Activated naive CD8-positive, alpha-beta T cell (primary cell): ENCODE data around the gene EPHB2.
"Not testable (repeated sequence)": the region's sequence is repeated elsewhere in the genome, so short reads cannot be mapped to it uniquely, and the experiment has no call there.

ENCODE experiments used
- H3K27ac Mint-ChIP-seq: one replicate; pipeline ENCODE4 v1.8.0; 2021; ENCODE audit warnings: mixed read lengths
- H3K27me3 Mint-ChIP-seq: one replicate; pipeline ENCODE4 v1.8.0; 2021; ENCODE audit warnings: mixed read lengths
- H3K36me3 Mint-ChIP-seq: one replicate; pipeline ENCODE4 v1.8.0; 2021; ENCODE audit warnings: mixed read lengths
- H3K4me1 Mint-ChIP-seq: one replicate; pipeline ENCODE4 v1.8.0; 2021; ENCODE audit warnings: low read depth, mixed read lengths
- H3K4me3 Mint-ChIP-seq: one replicate; pipeline ENCODE4 v1.8.0; 2021; ENCODE audit warnings: mild to moderate bottlenecking, mixed read lengths
- H3K9me3 Mint-ChIP-seq: one replicate; pipeline ENCODE4 v1.8.0; 2021; ENCODE audit warnings: low read depth, mixed read lengths

Gene EPHB2

GRCh38 chr1:22705586-22705985, 5.1 kb upstream of the EPHB2 start:
- H3K4me1 Mint-ChIP-seq, result peaks cover 3% of the 10 kb centered on the region
- peaks cover 13% of the 10 kb centered on the region for H3K27me3 Mint-ChIP-seq
- no peaks in the 10 kb centered on the region for H3K36me3 Mint-ChIP-seq
- no peak overlapping the region for H3K4me3 Mint-ChIP-seq
- no peak overlapping the region for H3K27ac Mint-ChIP-seq
- H3K9me3 Mint-ChIP-seq, result no peaks in the 10 kb centered on the region

GRCh38 chr1:22706100-22706499, 4.5 kb upstream of the EPHB2 start:
- H3K36me3 Mint-ChIP-seq, H3K9me3 Mint-ChIP-seq, H3K27ac Mint-ChIP-seq, H3K4me1 Mint-ChIP-seq, H3K4me3 Mint-ChIP-seq: not testable (repeated sequence)
- H3K27me3 Mint-ChIP-seq, result peaks cover 13% of the 10 kb centered on the region

GRCh38 chr1:22708777-22709176, 1.9 kb upstream of the EPHB2 start:
- no peak overlapping the region for H3K27ac Mint-ChIP-seq

GRCh38 chr1:22709227-22709626, 1.4 kb upstream of the EPHB2 start:
- Mint-ChIP-seq H3K27ac (no peak overlapping the region), H3K4me3 (peak overlapping the region; percentile 85), H3K27me3 (peaks cover 24% of the 10 kb centered on the region), H3K9me3 (no peaks in the 10 kb centered on the region), H3K4me1 (peaks cover 9% of the 10 kb centered on the region), H3K36me3 (no peaks in the 10 kb centered on the region)

More at GRCh38 chr1:22708777-22709176, 1.9 kb upstream of the EPHB2 start:
- Mint-ChIP-seq H3K4me3 (no peak overlapping the region), H3K36me3 (no peaks in the 10 kb centered on the region), H3K27me3 (peaks cover 21% of the 10 kb centered on the region), H3K4me1 (peaks cover 9% of the 10 kb centered on the region), H3K9me3 (no peaks in the 10 kb centered on the region)

GRCh38 chr1:22709891-22710700, 543 bp upstream of the EPHB2 start:
- peaks cover 9% of the 10 kb centered on the region for H3K4me1 Mint-ChIP-seq
- no peaks in the 10 kb centered on the region for H3K36me3 Mint-ChIP-seq
- peak overlapping the region; percentile 85 for H3K4me3 Mint-ChIP-seq
- no peak overlapping the region for H3K27ac Mint-ChIP-seq
- no peaks in the 10 kb centered on the region for H3K9me3 Mint-ChIP-seq
- peaks cover 28% of the 10 kb centered on the region for H3K27me3 Mint-ChIP-seq

GRCh38 chr1:22711071-22711470, 432 bp downstream of the EPHB2 start:
- H3K9me3 Mint-ChIP-seq, result no peaks in the 10 kb centered on the region
- no peaks in the 10 kb centered on the region for H3K36me3 Mint-ChIP-seq
- peaks cover 9% of the 10 kb centered on the region for H3K4me1 Mint-ChIP-seq
- peaks cover 28% of the 10 kb centered on the region for H3K27me3 Mint-ChIP-seq
- no peak overlapping the region for H3K27ac Mint-ChIP-seq
- H3K4me3 Mint-ChIP-seq, result no peak overlapping the region

GRCh38 chr1:22711591-22712501, 1.2 kb downstream of the EPHB2 start:
- Mint-ChIP-seq H3K4me1 (peaks cover 9% of the 10 kb centered on the region), H3K4me3 (peak overlapping the region; percentile 71), H3K36me3 (no peaks in the 10 kb centered on the region), H3K27ac (no peak overlapping the region), H3K9me3 (no peaks in the 10 kb centered on the region), H3K27me3 (peaks cover 28% of the 10 kb centered on the region)

GRCh38 chr1:22712502-22713271, 2.0 kb downstream of the EPHB2 start:
- peaks cover 28% of the 10 kb centered on the region for H3K27me3 Mint-ChIP-seq
- H3K9me3 Mint-ChIP-seq, result no peaks in the 10 kb centered on the region
- no peaks in the 10 kb centered on the region for H3K36me3 Mint-ChIP-seq
- peak overlapping the region; percentile 71 for H3K4me3 Mint-ChIP-seq
- H3K4me1 Mint-ChIP-seq, result peaks cover 9% of the 10 kb centered on the region
- no peak overlapping the region for H3K27ac Mint-ChIP-seq

GRCh38 chr1:22714455-22714854, 3.8 kb downstream of the EPHB2 start:
- Mint-ChIP-seq H3K9me3 (no peaks in the 10 kb centered on the region), H3K4me1 (peaks cover 9% of the 10 kb centered on the region), H3K36me3 (no peaks in the 10 kb centered on the region), H3K27me3 (peaks cover 19% of the 10 kb centered on the region), H3K27ac (no peak overlapping the region), H3K4me3 (no peak overlapping the region)

- H3K36me3 Mint-ChIP-seq, result no peaks in the 10 kb centered on the region
- H3K4me3 Mint-ChIP-seq, result no peak overlapping the region
- H3K27ac Mint-ChIP-seq, result no peak overlapping the region
- no peaks in the 10 kb centered on the region for H3K9me3 Mint-ChIP-seq
- H3K4me1 Mint-ChIP-seq, result peaks cover 2% of the 10 kb centered on the region
- peaks cover 9% of the 10 kb centered on the region for H3K27me3 Mint-ChIP-seq
These were observed 6.6 kb downstream of the EPHB2 start for GRCh38 chr1:22717037-22717760.

- H3K27me3 Mint-ChIP-seq, result peaks cover 14% of the 10 kb centered on the region
- no peak overlapping the region for H3K4me3 Mint-ChIP-seq
- H3K4me1 Mint-ChIP-seq, result no peaks in the 10 kb centered on the region
- no peak overlapping the region for H3K27ac Mint-ChIP-seq
- H3K36me3 Mint-ChIP-seq, result no peaks in the 10 kb centered on the region
- H3K9me3 Mint-ChIP-seq, result no peaks in the 10 kb centered on the region
These were observed 10.7 kb downstream of the EPHB2 start for GRCh38 chr1:22721122-22721873.

- no peaks in the 10 kb centered on the region for H3K36me3 Mint-ChIP-seq
- H3K27ac Mint-ChIP-seq, result no peak overlapping the region
- H3K4me3 Mint-ChIP-seq, result no peak overlapping the region
- no peaks in the 10 kb centered on the region for H3K4me1 Mint-ChIP-seq
- peaks cover 17% of the 10 kb centered on the region for H3K27me3 Mint-ChIP-seq
- no peaks in the 10 kb centered on the region for H3K9me3 Mint-ChIP-seq
These were observed 12.4 kb downstream of the EPHB2 start for GRCh38 chr1:22722901-22723550.

GRCh38 chr1:22727873-22728272, 17.2 kb downstream of the EPHB2 start:
- Mint-ChIP-seq H3K9me3 (no peaks in the 10 kb centered on the region), H3K4me3 (no peak overlapping the region), H3K36me3 (no peaks in the 10 kb centered on the region), H3K4me1 (no peaks in the 10 kb centered on the region), H3K27ac (no peak overlapping the region), H3K27me3 (peaks cover 13% of the 10 kb centered on the region)
